GM19238 (cell line): Measurements from ENCODE around the gene NFIC.
"Not testable (repeated sequence)": the region's sequence is repeated elsewhere in the genome, so short reads cannot be mapped to it uniquely, and the experiment has no call there.

Experiments
- DNase-seq: peaks from one replicate; pipeline ENCODE4 v3.0.0; 2011; ENCODE audit warnings: low spot score; ENCODE audit not compliant: insufficient read length

Gene NFIC

DNA sequence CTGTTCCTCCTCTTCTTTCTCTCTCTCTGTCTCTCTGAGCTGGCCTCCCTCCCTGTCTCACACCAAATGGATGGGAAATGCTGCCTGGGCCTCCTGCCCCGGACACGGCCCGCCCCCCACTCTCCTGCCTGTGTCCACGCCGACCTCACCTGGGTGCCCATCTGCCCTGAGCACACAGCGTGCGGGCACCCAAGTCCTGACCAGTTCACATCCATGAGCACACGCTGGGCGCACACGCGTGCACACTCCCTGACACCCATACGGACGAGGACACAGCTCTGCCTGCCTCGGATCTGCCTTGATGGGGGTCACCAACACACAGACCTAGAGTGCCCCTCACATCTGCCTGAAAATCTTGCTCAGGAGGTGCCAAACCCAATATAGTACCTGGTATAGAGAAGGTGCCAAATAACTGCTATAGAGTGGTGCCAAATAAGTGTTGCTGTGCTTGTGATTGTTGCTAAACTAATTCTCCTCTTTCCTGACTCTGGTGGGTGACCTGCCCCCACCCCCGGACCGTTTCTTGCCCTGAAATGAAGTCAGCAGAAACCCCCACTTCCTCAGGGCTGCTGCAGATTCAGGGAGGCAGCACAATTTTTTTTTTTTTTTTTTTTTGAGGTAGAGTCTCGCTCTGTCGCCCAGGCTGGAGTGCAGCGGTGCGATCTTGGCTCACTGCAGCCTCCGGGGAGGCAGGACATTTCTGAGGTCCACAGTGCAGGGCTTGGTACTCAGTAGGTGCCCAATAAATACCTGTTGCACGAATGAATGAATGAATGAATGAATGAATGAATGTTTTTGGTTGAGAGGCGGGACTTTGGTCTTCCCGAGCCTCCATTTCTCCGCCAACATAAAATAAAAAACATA, 4.6 kb downstream of the NFIC start:
- DNase-seq = no peak

DNA sequence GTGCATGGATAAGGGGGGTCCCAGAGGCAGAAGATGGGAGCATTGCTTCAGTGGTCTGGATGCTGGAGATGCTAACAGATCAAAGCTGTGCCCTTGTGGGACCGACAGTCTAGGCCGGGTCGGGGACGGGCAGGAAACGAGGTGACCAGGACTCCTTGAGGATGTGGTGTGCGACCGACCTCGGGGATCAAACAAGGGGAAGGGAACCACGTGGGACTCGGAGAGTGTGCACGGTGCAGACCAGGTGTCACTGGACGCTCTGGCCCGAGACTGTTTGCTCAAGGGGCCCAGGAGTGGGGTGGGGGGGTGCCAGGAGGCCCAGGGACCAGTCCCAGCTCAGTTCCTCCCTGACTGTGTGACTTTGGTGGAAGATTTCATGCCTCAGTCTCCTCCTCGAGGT, 6.0 kb downstream of the NFIC start:
- DNase-seq = no peak

GRCh38 chr19:3373971-3374368, 7.6 kb downstream of the NFIC start:
- DNase-seq = no peak

- no peak for DNase-seq
Observed at GRCh38 chr19:3374369-3375112, 8.2 kb downstream of the NFIC start.

GRCh38 chr19:3375221-3376090, 9.1 kb downstream of the NFIC start:
- no peak for DNase-seq

DNA sequence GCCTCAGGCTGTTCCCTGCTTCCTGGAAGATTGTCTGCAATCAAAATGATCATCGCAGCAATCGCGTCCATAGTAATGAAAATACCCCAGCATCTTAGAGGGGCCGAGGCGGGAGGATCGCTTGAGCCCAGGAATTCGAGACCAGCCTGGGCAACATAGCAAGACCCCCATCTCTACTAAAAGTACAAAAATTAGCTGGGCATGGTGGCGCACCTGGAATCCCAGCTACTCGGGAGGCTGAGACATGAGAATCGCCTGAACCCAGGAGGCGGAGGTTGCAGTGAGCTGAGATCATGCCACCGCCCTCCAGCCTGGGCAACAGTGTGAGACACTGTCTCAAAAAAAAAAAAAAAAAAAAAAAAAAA, 9.7 kb downstream of the NFIC start:
- DNase-seq = not testable (repeated sequence)

DNA sequence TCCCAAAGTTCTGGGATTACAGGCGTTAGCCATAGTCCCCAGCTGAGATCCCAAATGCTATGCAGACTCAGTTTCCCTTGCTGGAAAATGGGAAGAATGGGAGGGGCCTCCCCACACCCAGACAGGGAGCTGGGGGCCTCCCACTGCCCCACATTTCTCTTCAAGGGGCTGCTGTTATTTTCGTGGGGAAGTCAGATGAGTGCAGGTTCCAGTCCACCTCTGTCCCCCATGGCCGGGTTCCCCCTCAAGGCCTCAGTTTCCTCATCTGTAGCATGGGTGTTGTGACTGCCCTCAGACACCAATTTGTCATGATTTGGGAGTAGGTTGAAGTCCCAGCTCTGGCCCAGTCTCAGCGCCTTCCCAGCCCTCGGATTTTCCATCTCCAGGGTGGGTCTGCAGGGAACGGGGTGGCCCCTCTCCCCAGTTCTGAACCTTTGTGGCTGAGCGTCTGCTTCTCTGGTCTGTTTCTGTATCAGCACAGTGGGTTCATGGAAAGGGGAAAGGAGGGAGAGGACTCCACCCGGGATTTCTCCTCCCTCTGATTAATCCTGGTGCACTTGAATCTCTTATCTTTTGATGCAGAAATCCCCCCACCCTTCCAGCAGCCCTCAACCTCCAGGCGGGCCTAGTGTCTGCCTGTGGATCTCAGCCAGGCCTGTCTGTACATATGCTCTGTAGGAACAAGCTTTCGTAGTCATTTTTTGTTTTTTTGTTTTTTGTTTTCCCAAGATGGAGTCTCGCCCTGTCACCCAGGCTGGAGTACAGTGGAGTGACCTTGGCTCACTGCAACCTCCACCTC, 12.2 kb downstream of the NFIC start:
- DNase-seq = no peak

DNA sequence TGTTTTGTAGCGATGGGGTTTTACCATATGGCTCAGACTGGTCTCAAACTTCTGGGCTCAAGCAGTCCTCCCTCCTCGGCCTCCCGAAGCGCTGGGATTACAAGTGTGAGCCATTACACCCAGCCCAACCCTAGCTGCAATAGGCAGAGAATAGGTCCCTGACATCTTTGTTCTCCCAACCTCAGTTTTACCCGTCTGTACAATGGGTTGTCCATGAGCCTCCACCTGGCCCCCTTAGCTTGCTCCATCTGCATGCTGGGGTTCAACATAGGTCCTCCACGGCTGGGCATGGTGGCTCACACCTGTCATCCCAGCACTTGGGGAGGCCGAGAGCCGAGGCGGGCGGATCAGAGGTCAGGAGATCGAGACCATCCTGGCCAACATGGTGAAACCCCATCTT, 14.4 kb downstream of the NFIC start:
- DNase-seq = no peak

- DNase-seq = no peak
Observed at GRCh38 chr19:3381701-3382372, 15.5 kb downstream of the NFIC start.

- no peak for DNase-seq
Observed at GRCh38 chr19:3382460-3383100, 16.2 kb downstream of the NFIC start.

GRCh38 chr19:3383121-3383722, 16.8 kb downstream of the NFIC start:
- no peak for DNase-seq

GRCh38 chr19:3386447-3387234, 20.3 kb downstream of the NFIC start:
- DNase-seq = no peak

GRCh38 chr19:3387645-3388589, 21.5 kb downstream of the NFIC start:
- DNase-seq = no peak

GRCh38 chr19:3389446-3389778, 23.0 kb downstream of the NFIC start:
- DNase-seq = no peak

DNA sequence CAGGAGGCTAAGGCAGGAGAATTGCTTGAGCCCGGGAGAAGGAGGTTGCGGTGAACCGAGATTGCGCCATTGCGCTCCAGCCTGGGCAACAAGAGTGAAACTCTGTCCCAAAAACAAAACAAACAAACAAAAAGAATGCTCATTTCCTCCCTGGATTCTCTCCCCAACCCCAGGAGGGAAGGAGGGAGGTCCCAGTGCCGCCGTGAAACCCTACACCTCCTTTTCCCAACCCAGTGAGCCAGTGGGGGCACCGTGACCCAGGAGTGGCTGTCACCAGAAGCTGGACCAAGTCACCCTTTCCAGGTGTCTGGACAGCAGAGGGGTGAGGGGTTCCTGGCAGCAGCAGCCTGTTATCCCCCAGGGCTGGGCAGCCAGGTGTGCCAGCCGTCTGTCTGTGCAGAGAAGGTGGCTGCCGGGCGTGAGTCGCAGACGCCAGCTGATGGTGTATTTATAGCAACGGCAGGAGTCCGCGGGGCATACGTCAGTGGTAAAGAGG, 23.5 kb downstream of the NFIC start:
- no peak for DNase-seq

GRCh38 chr19:3391911-3392310, 25.5 kb downstream of the NFIC start:
- not testable (repeated sequence) for DNase-seq

GRCh38 chr19:3392480-3392879, 26.1 kb downstream of the NFIC start:
- DNase-seq = no peak

GRCh38 chr19:3396881-3397265, 30.5 kb downstream of the NFIC start:
- no peak for DNase-seq
